Measurements from ENCODE around the gene ANG.
"Not testable (repeated sequence)": the region's sequence is repeated elsewhere in the genome, so short reads cannot be mapped to it uniquely, and the experiment has no call there.

The ANG gene

GRCh38 chr14:20733684-20734429, 45.3 kb downstream of the ANG start:
- DNase-seq (ENCODE audit: extremely low read depth, insufficient read length) = no peak
- Histone ChIP-seq H3K36me3 (ENCODE audit: control insufficient read depth, insufficient read depth, low read length) (no peaks in the 10 kb centered on the region), H3K27me3 (replicated peaks; ENCODE audit: control insufficient read depth, insufficient read depth, low read length) (no peaks in the 10 kb centered on the region), H3K4me3 (replicated peaks; ENCODE audit: low read depth, low read length) (no peak overlapping the region)
- no peak for TF ChIP-seq CTCF (IDR thresholded peaks at IDR 0.05; ENCODE audit: insufficient read depth, low read length, poor library complexity, severe bottlenecking)

- TF ChIP-seq CTCF (IDR thresholded peaks at IDR 0.05; ENCODE audit: insufficient read depth, low read length, poor library complexity, severe bottlenecking) = no peak
- DNase-seq (ENCODE audit: extremely low read depth, insufficient read length) = no peak
- H3K36me3 ChIP-seq (ENCODE audit: control insufficient read depth, insufficient read depth, low read length) = no peaks in the 10 kb centered on the region
- H3K27me3 ChIP-seq (replicated peaks; ENCODE audit: control insufficient read depth, insufficient read depth, low read length) = no peaks in the 10 kb centered on the region
- no peak overlapping the region for H3K4me3 ChIP-seq (replicated peaks; ENCODE audit: low read depth, low read length)
These were observed 45.9 kb downstream of the ANG start for GRCh38 chr14:20734430-20734806.

GRCh38 chr14:20738292-20738691, 49.7 kb downstream of the ANG start:
- not testable (repeated sequence) for H3K36me3 ChIP-seq (ENCODE audit: control insufficient read depth, insufficient read depth, low read length); H3K27me3 ChIP-seq (replicated peaks; ENCODE audit: control insufficient read depth, insufficient read depth, low read length); H3K4me3 ChIP-seq (replicated peaks; ENCODE audit: low read depth, low read length); DNase-seq (ENCODE audit: extremely low read depth, insufficient read length)

GRCh38 chr14:20742132-20742531, 53.6 kb downstream of the ANG start:
- Histone ChIP-seq H3K27me3 (replicated peaks; ENCODE audit: control insufficient read depth, insufficient read depth, low read length) (no peaks in the 10 kb centered on the region; the same call in 1 of the 2 replicates), H3K4me3 (replicated peaks; ENCODE audit: low read depth, low read length) (no peak overlapping the region), H3K36me3 (ENCODE audit: control insufficient read depth, insufficient read depth, low read length) (no peaks in the 10 kb centered on the region)
- TF ChIP-seq CTCF (IDR thresholded peaks at IDR 0.05; ENCODE audit: insufficient read depth, low read length, poor library complexity, severe bottlenecking) = no peak
- DNase-seq (ENCODE audit: extremely low read depth, insufficient read length) = no peak

- no peak for TF ChIP-seq CTCF (IDR thresholded peaks at IDR 0.05; ENCODE audit: insufficient read depth, low read length, poor library complexity, severe bottlenecking)
- Histone ChIP-seq H3K27me3 (replicated peaks; ENCODE audit: control insufficient read depth, insufficient read depth, low read length) (no peaks in the 10 kb centered on the region; the same call in 1 of the 2 replicates), H3K4me3 (replicated peaks; ENCODE audit: low read depth, low read length) (no peak overlapping the region), H3K36me3 (ENCODE audit: control insufficient read depth, insufficient read depth, low read length) (no peaks in the 10 kb centered on the region)
- no peak for DNase-seq (ENCODE audit: extremely low read depth, insufficient read length)
These were observed 55.0 kb downstream of the ANG start for GRCh38 chr14:20743556-20743955.

Data from GM06990 (cell line).